Neutrophil (primary cell): ENCODE data around the gene RABGAP1.

Experiments used
- H3K27ac ChIP-seq: fragments of 200-600 bp; sonication (generic); 2 replicates; pipeline ENCODE4 v1.5.1; 2016; ENCODE audit warnings: mild to moderate bottlenecking, moderate library complexity
- H3K27me3 ChIP-seq: fragments of 200-600 bp; sonication (generic); 2 replicates; pipeline ENCODE4 v1.6.0; 2016; ENCODE audit warnings: mild to moderate bottlenecking
- H3K36me3 ChIP-seq: fragments of 200-600 bp; sonication (generic); 2 replicates; pipeline ENCODE4 v1.5.1; 2017
- H3K4me1 ChIP-seq, 2 experiments: fragments of 200-600 bp in 1 of 2; sonication (generic) in 1 of 2; 1 replicate in 1 of 2; 2 replicates in 1 of 2; pipeline versions ENCODE4 v1.5.1 to v1.6.1; 2013 to 2016; ENCODE audit warnings: low read depth in 1 of 2, low read length in 1 of 2, mild to moderate bottlenecking in 1 of 2, moderate library complexity in 1 of 2; ENCODE audit not compliant: control insufficient read depth in 1 of 2, insufficient read depth in 1 of 2
- H3K4me3 ChIP-seq, 2 experiments: fragments of 200-600 bp in 1 of 2; sonication (generic) in 1 of 2; 1 replicate in 1 of 2; 2 replicates in 1 of 2; pipeline ENCODE4 v1.5.1; 2013 to 2016; ENCODE audit warnings: low read depth in 1 of 2, low read length in 1 of 2, mild to moderate bottlenecking in 1 of 2, moderate library complexity in 1 of 2
- H3K9me3 ChIP-seq: fragments of 200-600 bp; sonication (generic); 2 replicates; pipeline ENCODE4 v1.5.1; 2016
- CTCF ChIP-seq: fragments of 200-600 bp; sonication (generic); IDR thresholded peaks from 2 replicates; pipeline ENCODE4 v1.5.1; 2016; ENCODE audit warnings: antibody characterized with exemption

The RABGAP1 gene

GRCh38 chr9:123073441-123073840, 132.6 kb downstream of the RABGAP1 start:
- Histone ChIP-seq H3K36me3 (peaks cover 44% of the 10 kb centered on the region), H3K27ac (no peak overlapping the region), H3K4me3 (no peak overlapping the region), H3K4me1 (no peaks in the 10 kb centered on the region), H3K9me3 (no peaks in the 10 kb centered on the region), H3K27me3 (no peaks in the 10 kb centered on the region)
- TF ChIP-seq CTCF = no peak

GRCh38 chr9:123073991-123074422, 133.2 kb downstream of the RABGAP1 start:
- TF ChIP-seq CTCF = no peak
- Histone ChIP-seq H3K36me3 (peaks cover 44% of the 10 kb centered on the region), H3K27ac (no peak overlapping the region)

GRCh38 chr9:123074628-123075027, 133.8 kb downstream of the RABGAP1 start:
- Histone ChIP-seq H3K4me3 (no peak overlapping the region), H3K27me3 (no peaks in the 10 kb centered on the region), H3K27ac (no peak overlapping the region), H3K4me1 (no peaks in the 10 kb centered on the region), H3K36me3 (peaks cover 48% of the 10 kb centered on the region), H3K9me3 (no peaks in the 10 kb centered on the region)
- no peak for TF ChIP-seq CTCF

More at GRCh38 chr9:123073991-123074422, 133.2 kb downstream of the RABGAP1 start:
- Histone ChIP-seq H3K27me3 (no peaks in the 10 kb centered on the region), H3K4me1 (no peaks in the 10 kb centered on the region), H3K4me3 (no peak overlapping the region), H3K9me3 (no peaks in the 10 kb centered on the region)

- Histone ChIP-seq H3K27me3 (no peaks in the 10 kb centered on the region), H3K27ac (no peak overlapping the region), H3K4me3 (no peak overlapping the region), H3K36me3 (peaks cover 48% of the 10 kb centered on the region), H3K9me3 (no peaks in the 10 kb centered on the region), H3K4me1 (no peaks in the 10 kb centered on the region)
- TF ChIP-seq CTCF = no peak
These were observed 139.6 kb downstream of the RABGAP1 start for GRCh38 chr9:123080444-123080843.

GRCh38 chr9:123081824-123082223, 141.0 kb downstream of the RABGAP1 start:
- peaks cover 48% of the 10 kb centered on the region for H3K36me3 ChIP-seq
- H3K9me3 ChIP-seq = no peaks in the 10 kb centered on the region
- H3K27ac ChIP-seq = no peak overlapping the region
- no peaks in the 10 kb centered on the region for H3K4me1 ChIP-seq
- no peak overlapping the region for H3K4me3 ChIP-seq
- no peak for TF ChIP-seq CTCF
- H3K27me3 ChIP-seq = no peaks in the 10 kb centered on the region

- H3K36me3 ChIP-seq = peaks cover 44% of the 10 kb centered on the region
- no peak overlapping the region for H3K4me3 ChIP-seq
- H3K27ac ChIP-seq = no peak overlapping the region
- no peaks in the 10 kb centered on the region for H3K9me3 ChIP-seq
- no peaks in the 10 kb centered on the region for H3K4me1 ChIP-seq
- no peak for TF ChIP-seq CTCF
- no peaks in the 10 kb centered on the region for H3K27me3 ChIP-seq
These were observed 142.9 kb downstream of the RABGAP1 start for GRCh38 chr9:123083680-123084079.
